ENCODE measurements around the gene PRR3.

The PRR3 gene

GRCh38 chr6:30611150-30611855, 54.2 kb downstream of the PRR3 start:
- DNase-seq (ENCODE audit: low read depth in 1 of 2, low spot score in 1 of 2), result no peak

- no peak for DNase-seq (ENCODE audit: low read depth in 1 of 2, low spot score in 1 of 2)
These were observed 54.7 kb downstream of the PRR3 start for GRCh38 chr6:30611856-30612194.

- DNase-seq (ENCODE audit: low read depth in 1 of 2, low spot score in 1 of 2), result no peak
These were observed 55.1 kb downstream of the PRR3 start for GRCh38 chr6:30612213-30612612.

GRCh38 chr6:30612687-30613248, 55.7 kb downstream of the PRR3 start:
- no peak for DNase-seq (ENCODE audit: low read depth in 1 of 2, low spot score in 1 of 2)
